Activated naive CD4-positive, alpha-beta T cell treated with anti-CD3 and anti-CD28 coated beads, Interleukin-2, amount 50 U/mL, for 24 hours (primary cell): Measurements from ENCODE around the gene PSMD11.

Source experiments
- H3K27ac Mint-ChIP-seq: one replicate; pipeline ENCODE4 v1.8.0; 2021; ENCODE audit warnings: mild to moderate bottlenecking, mixed read lengths
- H3K27me3 Mint-ChIP-seq: one replicate; pipeline ENCODE4 v1.8.0; 2021; ENCODE audit warnings: mixed read lengths
- H3K36me3 Mint-ChIP-seq: one replicate; pipeline ENCODE4 v1.8.0; 2021; ENCODE audit warnings: mixed read lengths
- H3K4me1 Mint-ChIP-seq: one replicate; pipeline ENCODE4 v1.8.0; 2021; ENCODE audit warnings: mixed read lengths
- H3K4me3 Mint-ChIP-seq: one replicate; pipeline ENCODE4 v1.8.0; 2021; ENCODE audit warnings: mild to moderate bottlenecking, mixed read lengths
- H3K9me3 Mint-ChIP-seq: one replicate; pipeline ENCODE4 v1.8.0; 2021; ENCODE audit warnings: mixed read lengths

Gene PSMD11

GRCh38 chr17:32483451-32484019 lies 39.2 kb downstream of the PSMD11 start:
- peaks cover 27% of the 10 kb centered on the region for H3K4me1 Mint-ChIP-seq
- peak overlapping the region; percentile 78 for H3K27ac Mint-ChIP-seq
- H3K36me3 Mint-ChIP-seq, result peaks cover 11% of the 10 kb centered on the region
- no peaks in the 10 kb centered on the region for H3K9me3 Mint-ChIP-seq
- no peak overlapping the region for H3K4me3 Mint-ChIP-seq
- H3K27me3 Mint-ChIP-seq, result no peaks in the 10 kb centered on the region

- H3K4me3 Mint-ChIP-seq, result no peak overlapping the region
- peak overlapping the region; percentile 88 for H3K27ac Mint-ChIP-seq
Observed at GRCh38 chr17:32484041-32484461, 39.7 kb downstream of the PSMD11 start.

GRCh38 chr17:32484628-32485027 lies 40.3 kb downstream of the PSMD11 start:
- Mint-ChIP-seq H3K36me3 (peaks cover 16% of the 10 kb centered on the region), H3K4me1 (peaks cover 38% of the 10 kb centered on the region), H3K27me3 (no peaks in the 10 kb centered on the region), H3K4me3 (peak overlapping the region; percentile 36), H3K9me3 (no peaks in the 10 kb centered on the region), H3K27ac (no peak overlapping the region)

More at GRCh38 chr17:32484041-32484461, 39.7 kb downstream of the PSMD11 start:
- peaks cover 32% of the 10 kb centered on the region for H3K4me1 Mint-ChIP-seq
- no peaks in the 10 kb centered on the region for H3K27me3 Mint-ChIP-seq
- H3K9me3 Mint-ChIP-seq, result no peaks in the 10 kb centered on the region
- H3K36me3 Mint-ChIP-seq, result peaks cover 13% of the 10 kb centered on the region

GRCh38 chr17:32485261-32486110 lies 41.2 kb downstream of the PSMD11 start:
- Mint-ChIP-seq H3K4me1 (peaks cover 46% of the 10 kb centered on the region), H3K4me3 (peak overlapping the region; percentile 79), H3K36me3 (peaks cover 19% of the 10 kb centered on the region), H3K27me3 (no peaks in the 10 kb centered on the region), H3K9me3 (no peaks in the 10 kb centered on the region), H3K27ac (peak overlapping the region; percentile 79)

GRCh38 chr17:32486111-32486700 lies 41.9 kb downstream of the PSMD11 start:
- Mint-ChIP-seq H3K4me1 (peaks cover 54% of the 10 kb centered on the region), H3K9me3 (no peaks in the 10 kb centered on the region), H3K27ac (no peak overlapping the region), H3K4me3 (peak overlapping the region; percentile 79), H3K36me3 (peaks cover 18% of the 10 kb centered on the region), H3K27me3 (no peaks in the 10 kb centered on the region)

GRCh38 chr17:32486701-32487472 lies 42.6 kb downstream of the PSMD11 start, which contains the start of gene CDK5R1:
Gene CDK5R1 (plus strand): TSS chr17:32486993. CDS start chr17:32487621, 628 bp downstream.
- Mint-ChIP-seq H3K4me3 (peak within 1 kb of the TSS; percentile 90), H3K27ac (peak within 1 kb of the TSS; percentile 79)

GRCh38 chr17:32487473-32488176 lies 43.3 kb downstream of the PSMD11 start:
- peak overlapping the region; percentile 90 for H3K4me3 Mint-ChIP-seq
- H3K4me1 Mint-ChIP-seq, result peaks cover 68% of the 10 kb centered on the region
- peaks cover 18% of the 10 kb centered on the region for H3K36me3 Mint-ChIP-seq
- H3K27ac Mint-ChIP-seq, result peak overlapping the region; percentile 87
- no peaks in the 10 kb centered on the region for H3K9me3 Mint-ChIP-seq
- H3K27me3 Mint-ChIP-seq, result no peaks in the 10 kb centered on the region

More at GRCh38 chr17:32486701-32487472, 42.6 kb downstream of the PSMD11 start, which contains the start of gene CDK5R1:
- Mint-ChIP-seq H3K9me3 (no peaks in the 10 kb centered on the region), H3K27me3 (no peaks in the 10 kb centered on the region), H3K36me3 (peaks cover 15% of the 10 kb centered on the region), H3K4me1 (peaks cover 61% of the 10 kb centered on the region)

- H3K27ac Mint-ChIP-seq, result peak overlapping the region; percentile 87
- H3K9me3 Mint-ChIP-seq, result no peaks in the 10 kb centered on the region
- H3K4me1 Mint-ChIP-seq, result peaks cover 73% of the 10 kb centered on the region
- H3K4me3 Mint-ChIP-seq, result peak overlapping the region; percentile 90
- peaks cover 18% of the 10 kb centered on the region for H3K36me3 Mint-ChIP-seq
- H3K27me3 Mint-ChIP-seq, result no peaks in the 10 kb centered on the region
Observed at GRCh38 chr17:32488177-32488542, 43.9 kb downstream of the PSMD11 start.

- H3K27me3 Mint-ChIP-seq, result no peaks in the 10 kb centered on the region
Observed at GRCh38 chr17:32488604-32489180, 44.4 kb downstream of the PSMD11 start.

GRCh38 chr17:32489320-32490100 lies 45.2 kb downstream of the PSMD11 start:
- H3K36me3 Mint-ChIP-seq, result peaks cover 18% of the 10 kb centered on the region
- peak overlapping the region; percentile 90 for H3K4me3 Mint-ChIP-seq
- H3K27ac Mint-ChIP-seq, result peak overlapping the region; percentile 74
- no peaks in the 10 kb centered on the region for H3K9me3 Mint-ChIP-seq
- H3K4me1 Mint-ChIP-seq, result peaks cover 74% of the 10 kb centered on the region
- H3K27me3 Mint-ChIP-seq, result no peaks in the 10 kb centered on the region

More at GRCh38 chr17:32488604-32489180, 44.4 kb downstream of the PSMD11 start:
- H3K36me3 Mint-ChIP-seq, result peaks cover 18% of the 10 kb centered on the region
- H3K4me3 Mint-ChIP-seq, result peak overlapping the region; percentile 90
- peaks cover 74% of the 10 kb centered on the region for H3K4me1 Mint-ChIP-seq
- H3K27ac Mint-ChIP-seq, result peak overlapping the region; percentile 87
- no peaks in the 10 kb centered on the region for H3K9me3 Mint-ChIP-seq

GRCh38 chr17:32490101-32490482 lies 45.8 kb downstream of the PSMD11 start:
- Mint-ChIP-seq H3K4me1 (peaks cover 74% of the 10 kb centered on the region), H3K36me3 (peaks cover 18% of the 10 kb centered on the region), H3K4me3 (peak overlapping the region; percentile 90), H3K27me3 (no peaks in the 10 kb centered on the region), H3K9me3 (no peaks in the 10 kb centered on the region), H3K27ac (peak overlapping the region; percentile 80)

- no peaks in the 10 kb centered on the region for H3K27me3 Mint-ChIP-seq
- peak overlapping the region; percentile 90 for H3K4me3 Mint-ChIP-seq
- H3K9me3 Mint-ChIP-seq, result no peaks in the 10 kb centered on the region
- H3K4me1 Mint-ChIP-seq, result peaks cover 70% of the 10 kb centered on the region
- peak overlapping the region; percentile 75 for H3K27ac Mint-ChIP-seq
- peaks cover 18% of the 10 kb centered on the region for H3K36me3 Mint-ChIP-seq
Observed at GRCh38 chr17:32491371-32492263, 47.3 kb downstream of the PSMD11 start.

- Mint-ChIP-seq H3K4me1 (peaks cover 70% of the 10 kb centered on the region), H3K36me3 (peaks cover 18% of the 10 kb centered on the region), H3K27me3 (no peaks in the 10 kb centered on the region), H3K9me3 (no peaks in the 10 kb centered on the region), H3K4me3 (peak overlapping the region; percentile 77), H3K27ac (peak overlapping the region; percentile 75)
Observed at GRCh38 chr17:32492264-32492589, 47.9 kb downstream of the PSMD11 start.
